GM18517 (cell line): Measurements from ENCODE around the gene SPCS1.
"Not testable (repeated sequence)": the region's sequence is repeated elsewhere in the genome, so short reads cannot be mapped to it uniquely, and the experiment has no call there.

ENCODE experiments used
- ATAC-seq: cut with Tn5 transposase; IDR thresholded peaks from one replicate; pipeline ENCODE4 v1.9.1; 2021; ENCODE audit warnings: mild to moderate bottlenecking, moderate library complexity; ENCODE audit not compliant: unreplicated experiment

The SPCS1 gene

DNA sequence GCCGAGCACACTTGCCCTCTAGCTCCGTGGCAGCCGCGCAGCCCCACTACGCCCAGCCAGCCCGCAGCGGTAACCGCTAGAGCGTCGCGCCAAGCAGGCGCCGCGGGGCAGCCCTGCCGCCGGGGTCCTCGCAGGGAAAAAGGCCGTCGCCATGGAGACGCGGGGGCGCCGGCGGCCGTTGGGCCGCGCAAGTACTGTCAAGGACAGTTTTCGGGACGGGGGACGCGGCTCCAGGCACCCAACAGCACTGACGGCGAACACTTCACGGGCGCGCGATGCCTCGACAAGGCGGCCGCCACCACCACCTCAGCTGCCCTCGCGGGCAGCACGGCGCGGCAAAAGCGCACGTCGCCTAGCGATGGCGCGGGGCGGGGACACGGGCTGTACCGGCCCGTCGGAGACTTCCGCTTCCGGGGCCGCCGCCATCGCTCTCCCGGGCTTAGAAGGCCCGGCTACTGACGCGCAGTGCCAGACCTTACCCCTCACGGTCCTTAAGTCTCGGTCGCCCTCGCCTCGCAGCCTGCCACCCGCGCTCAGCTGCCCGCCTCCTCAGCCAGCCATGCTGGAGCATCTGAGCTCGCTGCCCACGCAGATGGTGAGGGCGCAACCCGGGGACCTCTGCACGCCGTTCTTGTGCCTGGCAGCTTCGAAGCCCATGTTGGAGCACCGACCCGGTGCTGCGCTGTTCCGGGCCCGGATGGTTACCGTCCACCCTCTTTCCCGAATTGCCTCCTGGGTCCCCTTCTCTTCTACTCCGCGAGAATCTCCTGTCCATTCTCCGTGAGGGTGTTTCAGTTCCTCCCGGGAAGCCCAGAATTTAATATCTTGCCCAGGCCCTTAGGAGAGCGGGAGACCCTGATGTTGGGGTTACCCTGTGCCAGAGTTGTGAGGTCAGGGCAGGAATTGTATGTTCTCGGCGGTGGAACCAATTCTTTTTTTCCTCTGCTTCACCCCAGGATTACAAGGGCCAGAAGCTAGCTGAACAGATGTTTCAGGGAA lies at the start of gene SPCS1, which contains the start of gene GLT8D1:
Gene SPCS1, plus strand, starts transcription at position 419 of the 999 bp plus-strand sequence. Its CDS starts 141 bp downstream, at position 560.
Gene GLT8D1, minus strand, starts transcription at position 104 of the 999 bp plus-strand sequence. CDS start 5,331 bp downstream, outside the sequence.
- ATAC-seq, result peak; percentile 66

DNA sequence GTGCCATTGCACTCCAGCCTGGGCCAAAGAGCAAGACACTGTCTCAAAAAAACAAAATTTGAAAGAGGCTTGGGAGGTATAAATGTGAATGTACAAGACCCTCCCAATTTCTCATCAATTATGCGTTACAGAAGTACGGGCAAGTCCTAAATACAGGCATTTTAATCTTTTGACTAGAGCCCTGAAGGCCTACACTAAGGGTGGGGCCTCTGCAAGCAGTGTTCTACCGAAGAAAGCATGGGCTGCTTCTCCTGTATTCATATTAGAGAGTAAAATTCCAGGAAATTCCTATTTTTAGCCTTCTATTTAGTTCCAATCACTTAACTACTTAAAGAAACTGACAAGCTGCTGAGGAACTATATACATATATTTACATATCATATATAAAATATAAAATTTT lies 45.9 kb upstream of the SPCS1 start:
- ATAC-seq, result no peak

DNA sequence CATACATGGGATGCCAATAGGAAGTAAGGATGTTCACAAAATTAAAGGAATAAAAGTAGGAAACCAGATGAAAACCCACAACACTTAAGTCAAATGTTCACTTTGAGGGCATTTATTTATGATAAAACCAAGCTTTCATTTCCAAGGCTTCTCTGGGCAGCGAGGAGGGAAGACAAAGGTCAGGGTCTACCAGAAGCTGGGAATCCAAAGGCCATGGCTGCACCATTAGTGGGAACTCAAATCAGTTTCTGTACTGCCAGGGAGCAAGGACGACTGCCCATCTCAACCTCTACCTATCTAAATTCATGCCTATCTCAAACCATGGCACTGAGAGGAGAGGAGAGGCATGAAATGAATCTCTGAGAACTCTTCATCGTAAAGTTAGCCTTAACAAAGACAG lies 42.8 kb upstream of the SPCS1 start:
- ATAC-seq, result no peak

DNA sequence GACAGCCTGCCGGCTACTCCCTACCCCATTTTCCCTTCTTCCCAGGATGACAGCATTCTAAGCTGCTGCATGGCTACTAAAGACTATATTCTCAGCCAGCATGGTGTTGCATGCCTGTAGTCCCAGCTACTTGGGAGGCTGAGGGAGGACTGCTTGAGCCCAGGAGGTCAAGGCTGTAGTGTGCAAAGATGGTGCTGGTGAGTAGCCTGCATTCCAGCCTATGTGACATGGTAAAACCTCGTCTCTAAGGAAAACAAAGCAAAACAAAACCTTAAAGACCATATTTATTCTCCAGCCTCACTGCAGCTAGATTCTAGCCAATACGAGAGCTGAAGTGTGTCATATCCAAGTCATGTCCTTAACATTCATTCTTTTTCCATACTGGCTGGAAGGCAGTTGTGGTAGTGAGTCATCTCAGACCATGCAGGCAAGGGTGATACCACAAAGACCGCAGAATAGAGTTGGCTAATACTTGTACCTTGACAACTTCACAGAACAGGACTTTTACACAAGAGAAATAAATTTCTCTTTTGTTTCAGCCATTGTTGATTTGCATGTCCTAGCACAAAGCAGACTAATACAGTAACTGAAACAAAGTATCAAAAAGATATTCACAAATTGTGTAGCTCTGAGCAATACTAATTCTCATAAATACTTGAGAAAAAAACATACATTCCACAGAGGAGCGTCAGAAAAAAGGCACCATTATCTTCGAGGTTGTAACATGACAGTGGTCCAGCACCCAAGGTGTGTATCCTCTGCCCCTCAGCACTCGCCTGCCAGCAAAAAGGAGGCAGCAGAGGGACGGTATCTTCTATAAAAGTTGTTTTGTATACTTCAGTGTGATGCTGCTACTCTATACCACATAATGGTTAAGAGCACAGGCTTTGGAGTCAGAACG lies 35.0 kb upstream of the SPCS1 start:
- ATAC-seq, result peak; percentile 68

DNA sequence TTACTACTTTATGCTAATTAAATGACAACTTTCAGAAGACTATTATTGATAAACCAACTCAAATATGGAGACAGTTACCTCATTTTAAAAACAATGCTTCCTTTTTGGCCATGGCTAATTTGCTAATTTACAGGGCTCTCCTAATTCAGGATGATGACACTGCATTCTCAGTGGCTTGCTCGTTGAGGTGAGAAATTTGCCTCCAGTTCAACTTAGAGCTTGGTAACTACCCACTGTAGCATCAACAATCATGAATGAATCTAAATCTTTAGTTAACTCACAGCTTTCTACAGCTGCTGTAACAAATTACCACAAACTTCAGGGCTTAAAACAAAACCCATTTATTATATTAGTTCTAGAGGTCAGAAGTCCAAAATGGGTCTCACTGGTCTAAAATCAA lies 34.2 kb upstream of the SPCS1 start:
- ATAC-seq, result no peak

DNA sequence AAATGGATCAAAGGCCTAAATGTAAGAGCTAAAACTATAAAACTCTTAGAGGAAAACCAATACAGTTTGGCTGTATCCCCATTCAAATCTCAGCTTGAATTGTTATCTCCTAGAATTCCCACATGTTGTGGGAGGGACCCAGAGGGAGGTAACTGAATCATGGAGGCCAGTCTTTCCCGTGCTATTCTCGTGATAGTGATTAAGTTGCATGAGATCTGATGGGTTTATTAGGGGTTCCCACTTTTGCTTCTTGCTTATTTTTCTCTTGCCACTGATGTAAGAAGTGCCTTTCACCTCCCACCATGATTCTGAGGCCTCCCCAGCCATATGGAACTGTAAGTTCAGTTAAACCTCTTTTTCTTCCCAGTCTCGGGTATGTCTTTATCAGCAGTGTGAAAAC lies 29.7 kb upstream of the SPCS1 start:
- not testable (repeated sequence) for ATAC-seq

DNA sequence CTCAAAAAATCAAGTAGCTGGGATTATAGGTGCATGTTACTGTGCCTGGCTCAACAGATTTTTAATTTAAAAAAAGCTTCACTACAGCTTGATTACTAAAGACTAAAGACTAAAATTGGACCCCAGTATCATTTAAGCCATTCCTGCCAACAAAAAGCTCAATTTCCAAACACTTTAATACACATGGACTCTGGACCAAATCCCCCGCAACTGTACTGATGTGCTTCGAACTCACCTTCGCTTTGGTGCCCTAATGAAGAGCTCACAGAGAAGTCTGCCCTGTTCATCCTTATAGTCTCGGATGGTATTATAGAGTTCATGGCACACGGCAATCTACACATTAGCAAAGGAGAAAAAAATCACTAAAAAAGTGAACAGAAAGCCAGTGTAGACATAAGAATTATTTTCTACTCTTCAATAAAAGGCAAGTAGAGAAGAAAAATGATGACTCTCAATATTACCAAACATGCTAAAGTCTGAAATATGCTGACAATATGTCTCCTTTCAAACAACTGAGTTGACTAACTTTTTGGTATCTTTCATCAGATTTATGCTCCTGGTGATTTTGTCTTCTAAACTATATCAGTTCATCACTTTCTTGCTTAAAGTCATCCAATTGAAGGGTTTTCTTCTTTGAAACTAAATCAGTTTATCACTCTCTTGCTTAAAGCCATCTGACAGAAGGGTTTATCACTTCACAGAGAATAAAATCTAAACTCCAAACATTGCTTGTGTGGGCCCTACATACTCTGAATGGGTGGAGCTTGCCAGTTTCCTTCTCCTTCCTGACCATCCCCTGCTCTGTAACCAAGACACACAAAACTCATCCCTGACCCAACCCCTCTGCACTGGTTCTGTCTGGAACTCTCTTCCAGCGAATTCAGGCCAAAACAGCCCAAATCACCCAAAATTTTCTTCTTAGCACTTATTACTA lies 27.4 kb upstream of the SPCS1 start:
- no peak for ATAC-seq

DNA sequence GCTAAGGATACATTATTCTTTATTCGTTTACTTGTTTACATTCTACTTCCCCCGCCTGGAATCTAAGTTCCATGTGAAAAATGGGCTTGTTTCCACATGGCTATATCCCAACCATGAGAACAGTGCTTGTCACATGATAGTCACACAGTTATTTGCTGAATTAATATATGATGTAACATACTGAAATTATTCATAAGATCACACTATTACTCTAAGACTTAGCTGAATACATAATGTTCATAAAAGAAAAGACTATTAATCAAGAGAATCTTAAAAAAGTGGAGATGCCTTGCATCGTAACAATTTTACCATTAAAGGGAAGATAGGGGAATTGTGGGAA lies 26.7 kb upstream of the SPCS1 start:
- no peak for ATAC-seq

DNA sequence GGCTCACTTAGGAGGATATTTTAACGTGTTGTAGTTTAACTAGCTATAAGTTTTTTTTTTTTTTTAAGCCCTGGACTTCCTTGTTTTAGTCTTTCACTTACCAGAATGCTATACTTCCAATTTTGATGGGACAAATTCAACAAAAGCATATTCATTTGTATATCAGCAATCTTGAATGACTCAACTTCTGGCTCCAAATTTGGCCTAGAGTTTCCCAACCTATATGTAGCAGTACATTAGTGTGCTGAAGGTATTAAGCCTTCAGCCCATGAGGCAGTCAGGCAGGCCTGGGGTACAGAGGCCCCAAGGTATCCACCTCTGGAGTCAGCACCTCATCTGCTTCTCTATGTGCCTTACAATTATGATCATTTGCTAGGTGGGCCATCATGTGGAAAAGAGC lies 26.1 kb upstream of the SPCS1 start:
- ATAC-seq, result no peak

DNA sequence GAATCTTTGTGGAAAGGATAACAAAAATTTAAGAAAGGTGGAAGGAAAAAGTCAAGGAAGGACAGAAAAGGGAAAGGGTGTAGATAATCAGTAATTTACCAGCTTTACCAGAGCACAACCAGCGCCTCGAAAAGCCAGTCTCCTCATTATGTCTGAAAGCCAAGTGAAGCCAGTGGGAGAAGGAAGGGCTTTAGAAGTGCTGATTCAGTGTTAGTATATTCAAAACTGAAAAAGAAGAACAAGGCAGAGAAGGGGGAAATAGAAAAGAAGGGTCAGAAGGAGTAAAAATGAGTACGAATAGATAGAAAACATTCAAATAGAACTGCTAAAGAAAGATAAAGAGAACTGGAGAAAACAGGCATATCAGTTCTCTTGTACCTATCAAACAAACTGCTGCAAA lies 24.3 kb upstream of the SPCS1 start:
- ATAC-seq, result no peak

DNA sequence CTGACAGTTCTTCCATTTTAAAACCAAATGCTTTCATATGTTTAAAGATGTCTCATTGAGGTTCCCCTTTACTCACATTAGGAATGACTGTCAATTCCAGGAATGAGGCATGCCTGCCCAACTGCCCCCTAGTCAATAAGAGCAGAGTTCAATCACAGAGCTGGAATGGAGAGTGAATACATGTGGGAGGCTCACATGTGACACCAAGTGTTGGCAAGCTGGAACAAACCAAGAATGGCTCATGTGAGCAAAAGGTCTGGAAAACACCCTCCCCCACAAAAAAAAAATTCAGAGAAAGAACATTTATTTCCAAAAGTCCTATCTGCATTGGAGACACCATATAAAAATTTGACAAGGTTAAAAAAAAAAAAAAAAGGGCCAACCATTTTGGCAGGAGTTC lies 23.9 kb upstream of the SPCS1 start:
- ATAC-seq, result no peak

DNA sequence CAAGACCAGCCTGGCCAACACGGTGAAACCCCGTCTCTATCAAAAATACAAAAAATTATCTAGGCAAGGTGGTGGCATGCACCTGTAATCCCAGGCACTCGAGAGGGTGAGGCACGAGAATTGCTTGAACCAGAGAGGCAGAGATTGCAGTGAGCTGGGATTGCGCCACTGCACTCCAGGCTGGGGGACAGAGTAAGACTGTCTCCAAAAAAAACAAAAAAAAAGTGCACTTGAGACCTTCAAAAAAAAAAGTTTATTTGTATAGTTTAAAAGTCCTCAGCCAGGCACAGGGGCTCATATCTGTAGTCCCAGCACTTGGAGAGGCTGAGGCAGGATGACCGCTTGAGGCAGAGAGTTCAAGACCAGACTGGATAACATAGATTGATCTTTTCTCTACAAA lies 22.3 kb upstream of the SPCS1 start:
- ATAC-seq, result no peak

DNA sequence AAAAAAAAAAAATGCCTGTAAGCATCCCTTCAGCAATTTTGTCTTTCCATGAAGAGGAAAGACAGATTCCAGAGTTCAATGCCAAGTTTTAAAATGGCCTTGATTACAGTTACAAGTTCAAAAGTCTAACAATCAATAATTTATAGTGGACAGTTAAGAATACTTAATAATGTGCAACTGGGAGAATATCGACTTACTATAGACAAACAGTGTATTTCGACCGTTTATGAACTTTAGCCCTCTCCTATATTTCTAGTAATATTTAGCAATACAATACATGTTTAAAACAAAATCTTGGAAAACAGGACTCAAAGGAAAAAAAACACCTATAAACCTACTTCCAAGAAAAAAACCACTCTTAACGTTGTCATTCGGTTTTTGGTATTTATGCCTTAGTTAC lies 21.7 kb upstream of the SPCS1 start:
- no peak for ATAC-seq

DNA sequence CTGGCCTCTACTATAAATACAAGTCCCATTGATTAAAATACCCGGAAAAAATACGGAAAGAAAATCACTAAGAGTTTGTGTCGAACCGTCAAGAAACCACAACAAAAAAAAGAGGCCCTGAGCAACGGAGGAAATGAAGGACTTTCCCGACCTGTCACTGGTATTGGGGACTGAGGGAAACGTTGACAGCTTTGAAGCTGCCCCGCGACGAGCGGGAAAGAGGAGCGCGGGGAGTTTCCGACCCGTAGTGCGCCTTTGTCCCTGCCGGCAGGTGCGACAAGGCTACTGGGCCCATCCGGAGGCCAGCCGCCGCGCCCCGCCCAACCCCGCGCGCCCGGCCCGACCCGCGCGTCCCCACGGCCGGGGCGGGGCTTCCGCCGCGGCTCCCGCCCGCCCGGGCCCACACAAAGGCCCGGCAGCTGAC lies 20.6 kb upstream of the SPCS1 start:
- ATAC-seq, result peak; percentile 64

DNA sequence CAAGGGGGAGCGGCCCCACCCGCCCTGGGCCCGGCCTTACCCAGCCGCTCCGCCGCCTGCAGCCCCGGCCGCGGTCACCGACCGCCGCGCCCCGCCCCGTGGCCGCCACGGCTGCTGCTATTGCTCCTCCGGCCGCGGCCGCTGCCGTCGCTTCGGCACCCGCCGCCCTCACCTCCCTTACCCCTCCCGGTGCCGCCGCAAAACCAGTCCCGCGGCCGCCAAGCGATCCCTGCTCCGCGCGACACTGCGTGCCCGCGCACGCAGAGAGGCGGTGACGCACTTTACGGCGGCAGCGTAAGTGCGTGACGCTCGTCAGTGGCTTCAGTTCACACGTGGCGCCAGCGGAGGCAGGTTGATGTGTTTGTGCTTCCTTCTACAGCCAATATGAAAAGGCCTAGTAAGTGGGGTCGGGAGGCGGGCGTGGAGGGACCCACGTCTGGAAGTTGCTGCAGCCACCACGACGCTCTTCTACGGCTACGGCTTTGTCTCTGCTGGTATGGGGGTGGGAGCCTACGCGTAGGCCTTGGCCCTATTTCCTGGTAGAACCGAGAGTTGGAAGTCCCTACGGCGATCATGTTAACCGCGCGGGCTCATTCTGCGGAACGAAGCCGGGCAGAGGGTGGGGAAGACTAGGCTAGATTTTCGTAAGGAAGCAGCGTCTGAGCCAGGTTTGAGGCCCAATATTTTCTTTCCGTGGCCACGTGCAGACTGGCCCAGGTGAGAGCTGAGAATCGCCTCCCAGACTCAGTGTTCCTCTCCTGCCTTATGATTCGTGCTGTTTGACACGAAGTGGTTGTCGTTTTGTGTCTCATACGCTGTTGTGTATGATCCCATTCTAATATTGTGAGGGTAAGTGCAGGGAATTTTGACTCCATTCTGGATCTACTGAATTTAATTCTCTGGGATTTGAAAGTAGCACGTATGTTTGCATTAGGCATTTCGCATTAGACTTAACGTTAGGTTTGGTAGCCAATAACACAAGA lies 19.9 kb upstream of the SPCS1 start, which contains the start of the genes GNL3 and PBRM1:
Gene GNL3, plus strand, starts transcription at position 324 of the 983 bp plus-strand sequence. Its CDS starts 61 bp downstream, at position 385.
Gene PBRM1, minus strand, starts transcription at position 205 of the 983 bp plus-strand sequence.
- ATAC-seq, result peak; percentile 68

DNA sequence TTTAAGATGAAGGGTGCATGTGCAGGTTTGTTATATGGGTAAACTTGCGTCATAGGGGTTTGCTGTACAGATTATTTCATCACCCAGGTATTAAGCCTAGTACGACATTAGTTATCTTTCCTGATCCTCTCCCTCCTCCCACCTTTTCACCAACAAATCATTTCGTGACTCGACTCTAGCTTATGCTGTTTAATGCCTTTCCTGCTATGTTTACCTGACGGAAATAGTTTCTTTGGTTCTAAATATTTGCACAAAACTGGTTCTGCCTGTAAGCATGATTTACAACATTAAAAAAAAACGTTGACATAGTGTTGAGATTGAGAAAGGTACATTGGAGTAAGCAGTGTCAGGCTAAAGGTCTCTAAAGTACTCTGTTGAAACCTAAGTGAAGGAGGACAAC lies 17.6 kb upstream of the SPCS1 start:
- no peak for ATAC-seq

DNA sequence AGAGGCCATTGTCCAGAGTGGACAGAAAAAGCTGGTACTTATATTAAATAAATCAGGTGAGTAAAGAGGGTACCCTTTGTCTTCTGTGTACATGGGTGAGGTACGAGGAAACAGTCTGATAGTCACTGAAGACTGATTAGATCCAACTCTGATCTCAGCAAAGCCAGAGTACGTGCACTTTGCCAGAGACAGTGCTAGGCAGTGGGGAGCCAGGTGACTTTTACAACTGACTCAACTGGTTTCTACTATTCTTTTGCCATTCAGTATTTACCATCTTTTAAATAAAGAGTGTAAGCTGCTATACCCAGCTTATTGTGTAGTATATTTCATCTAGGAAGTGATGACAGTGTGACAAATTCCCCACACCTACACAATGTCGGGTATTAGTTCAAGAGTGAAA lies 16.8 kb upstream of the SPCS1 start:
- no peak for ATAC-seq

DNA sequence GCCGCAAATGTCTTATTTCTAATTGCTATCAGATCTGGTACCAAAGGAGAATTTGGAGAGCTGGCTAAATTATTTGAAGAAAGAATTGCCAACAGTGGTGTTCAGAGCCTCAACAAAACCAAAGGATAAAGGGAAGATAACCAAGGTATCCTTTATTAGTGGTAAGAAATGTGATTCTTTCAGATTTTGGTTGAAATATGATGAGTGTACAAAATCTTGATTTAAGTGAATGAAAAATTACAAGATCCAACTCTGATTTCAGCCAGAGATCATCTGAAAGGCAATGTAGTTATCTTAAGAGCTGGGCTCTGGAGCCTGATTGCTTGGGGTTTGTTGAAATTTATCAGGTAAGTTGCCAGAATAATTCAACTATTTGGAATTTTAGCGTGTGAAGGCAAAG lies 15.3 kb upstream of the SPCS1 start:
- no peak for ATAC-seq

DNA sequence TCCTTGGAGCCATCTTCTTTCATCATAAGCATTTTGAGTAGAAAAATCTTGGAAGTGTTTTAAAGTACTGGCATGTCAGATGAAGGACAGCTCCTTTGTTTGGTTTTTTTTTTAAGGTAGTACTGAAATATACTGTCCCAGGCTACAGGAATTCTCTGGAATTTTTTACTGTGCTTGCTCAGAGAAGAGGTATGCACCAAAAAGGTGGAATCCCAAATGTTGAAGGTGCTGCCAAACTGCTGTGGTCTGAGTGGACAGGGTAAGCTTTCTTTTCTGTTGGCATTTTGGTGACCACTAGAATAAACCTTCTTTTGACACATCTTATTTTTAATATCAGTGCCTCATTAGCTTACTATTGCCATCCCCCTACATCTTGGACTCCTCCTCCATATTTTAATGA lies 12.8 kb upstream of the SPCS1 start:
- no peak for ATAC-seq
